ENCODE data around the gene ASB14. TPM values are rescaled to one million over a fixed set of nuclear protein-coding genes. Genes with fewer than 3 reads are reported as not detected.

The ASB14 gene
- total RNA-seq, 1 donor: under 0.01 TPM

GRCh38 chr3:57233799-57234198 is 58.7 kb downstream of the ASB14 start:
- no peak overlapping the region for H3K4me3 ChIP-seq (ENCODE audit: low read depth, low read length)
- no peak for DNase-seq (ENCODE audit: low read depth)
- no peak for TF ChIP-seq CTCF (IDR thresholded peaks at IDR 0.05; ENCODE audit: insufficient read depth, low read length)

GRCh38 chr3:57230006-57230405 is 62.5 kb downstream of the ASB14 start:
- no peak for TF ChIP-seq CTCF (IDR thresholded peaks at IDR 0.05; ENCODE audit: insufficient read depth, low read length)
- H3K4me3 ChIP-seq (ENCODE audit: low read depth, low read length): no peak overlapping the region
- DNase-seq (ENCODE audit: low read depth): no peak

- peak; percentile 60 for DNase-seq (ENCODE audit: low read depth)
- TF ChIP-seq CTCF (IDR thresholded peaks at IDR 0.05; ENCODE audit: insufficient read depth, low read length): no peak
Observed at GRCh38 chr3:57227930-57228751, 64.3 kb downstream of the ASB14 start.

GRCh38 chr3:57227204-57227929 is 65.1 kb downstream of the ASB14 start, which contains the start of gene APPL1:
Gene APPL1 (plus strand): TSS chr3:57227729. CDS start chr3:57227884, 155 bp downstream.
- DNase-seq (ENCODE audit: low read depth): peak; percentile 83
- no peak for TF ChIP-seq CTCF (IDR thresholded peaks at IDR 0.05; ENCODE audit: insufficient read depth, low read length)
- peak within 1 kb of the TSS; percentile 81 for H3K4me3 ChIP-seq (ENCODE audit: low read depth, low read length)

More at GRCh38 chr3:57227930-57228751, 64.3 kb downstream of the ASB14 start:
- H3K4me3 ChIP-seq (ENCODE audit: low read depth, low read length): peak overlapping the region; percentile 81

- DNase-seq (ENCODE audit: low read depth): no peak
- no peak overlapping the region for H3K4me3 ChIP-seq (ENCODE audit: low read depth, low read length)
- no peak for TF ChIP-seq CTCF (IDR thresholded peaks at IDR 0.05; ENCODE audit: insufficient read depth, low read length)
Observed at GRCh38 chr3:57226176-57226575, 66.3 kb downstream of the ASB14 start.

GRCh38 chr3:57224856-57225255 is 67.6 kb downstream of the ASB14 start:
- H3K4me3 ChIP-seq (ENCODE audit: low read depth, low read length): no peak overlapping the region
- peak; percentile 5 for DNase-seq (ENCODE audit: low read depth)
- TF ChIP-seq CTCF (IDR thresholded peaks at IDR 0.05; ENCODE audit: insufficient read depth, low read length): no peak
